Spleen (tissue), 11 donors: ENCODE results near the gene MCRS1. TPM values are rescaled to one million over a fixed set of nuclear protein-coding genes. Genes with fewer than 3 reads are reported as not detected.

Experiments used
- DNase-seq: peaks from one replicate; pipeline ENCODE4 v3.0.0-alpha.2; 2020
- H3K27ac ChIP-seq, 8 donors: fragments of 200-600 bp; sonication (generic) in 7 of 8; 1 replicate in 4 of 8; 2 replicates in 4 of 8; pipeline versions ENCODE4 v1.5.0 to v1.8.0; 2016 to 2021; ENCODE audit warnings: inconsistent platforms in 4 of 8, mild to moderate bottlenecking in 4 of 8, moderate library complexity in 1 of 8
- H3K27me3 ChIP-seq, 7 donors: fragments of 200-600 bp; sonication (generic) in 6 of 7; replicated peaks in 1 of 7; 1 replicate in 4 of 7; 2 replicates in 3 of 7; pipeline versions ENCODE4 v1.5.0 to v1.8.0; 2016 to 2021; ENCODE audit warnings: inconsistent platforms in 3 of 7, mild to moderate bottlenecking in 1 of 7
- H3K36me3 ChIP-seq, 6 donors: fragments of 200-600 bp; sonication (generic) in 5 of 6; 1 replicate in 4 of 6; 2 replicates in 2 of 6; pipeline versions ENCODE4 v1.5.0 to v1.8.0; 2016 to 2021; ENCODE audit warnings: inconsistent platforms in 2 of 6
- H3K4me1 ChIP-seq, 6 donors: fragments of 200-600 bp; sonication (generic) in 5 of 6; 1 replicate in 3 of 6; 2 replicates in 3 of 6; pipeline versions ENCODE4 v1.5.0 to v1.8.0; 2016 to 2021; ENCODE audit warnings: inconsistent platforms in 3 of 6
- H3K4me3 ChIP-seq, 8 donors: fragments of 200-600 bp; sonication (generic) in 7 of 8; 1 replicate in 4 of 8; 2 replicates in 4 of 8; pipeline versions ENCODE4 v1.5.0 to v1.8.0; 2016 to 2021; ENCODE audit warnings: inconsistent platforms in 4 of 8, mild to moderate bottlenecking in 4 of 8, moderate library complexity in 2 of 8
- H3K9me3 ChIP-seq, 8 donors: fragments of 200-600 bp; sonication (generic) in 7 of 8; 1 replicate in 4 of 8; 2 replicates in 4 of 8; pipeline versions ENCODE4 v1.5.0 to v1.8.0; 2016 to 2021; ENCODE audit warnings: inconsistent platforms in 4 of 8
- CTCF ChIP-seq, 11 experiments: fragments of 200-600 bp in 7 of 11; fragments of 450-650 bp in 4 of 11; sonication (generic) in 4 of 11; IDR thresholded peaks in 8 of 11; conservative IDR thresholded peaks in 3 of 11; 1 replicate in 7 of 11; 2 replicates in 4 of 11; pipeline versions ENCODE4 v1.4.0 to v1.8.0; 2016 to 2021; ENCODE audit warnings: antibody characterized with exemption in 11 of 11, inconsistent platforms in 4 of 11, mild to moderate bottlenecking in 1 of 11
- POLR2A ChIP-seq, 3 donors: fragments of 450-650 bp; IDR thresholded peaks; one replicate each; pipeline ENCODE4 v1.5.1; 2017; ENCODE audit warnings: antibody characterized with exemption in 3 of 3, mild to moderate bottlenecking in 1 of 3
- POLR2AphosphoS5 ChIP-seq, 3 donors: sonication (generic); formaldehyde crosslinking; IDR thresholded peaks; one replicate each; pipeline ENCODE4 v1.5.1; 2017; ENCODE audit warnings: antibody characterized with exemption in 3 of 3
- WGBS, 5 donors: extraction: QIAGEN DNeasy Blood & Tissue Kit in 3 of 5; methylation state at CpG; one replicate each; pipeline versions ENCODE4 v1.1.5 to v1.1.7; 2013 to 2018; 5-methylcytosine and 5-hydroxymethylcytosine counted together
- intact Hi-C: fragments of 100-400 bp; cut with DNase I; formaldehyde crosslinking; loops from one replicate; pipeline ENCODE4 v1.15.0; 2023; ENCODE audit warnings: low total_unique reads
- polyA plus RNA-seq, 3 donors: library from polyadenylated mRNA; stranded (reverse); fragments of 200-250 nt; gene quantifications; one replicate each; pipeline ENCODE4 v1.2.1, GENCODE V29; 2013
- total RNA-seq, 7 donors: library from RNA; depleted of rRNA in 3 of 7; stranded (reverse); fragments of >200 nt in 3 of 7; fragmentation: NEBNext Ultra II Directional in 4 of 7; extraction: Animal tissue kit (Norgen Biotek cat#: 25700) in 4 of 7; gene quantifications; one replicate each; pipeline versions ENCODE4 v1.1.0 to v1.2.1, GENCODE V29; 2016 to 2021
- donor health status: healthy with polysubstance abuse.
- donor health status: DM: no; HTN: no; CAD: no; lungs with moderate emphysema.
- donor health status: DM: no; HTN: no; CAD: no.
- donor health status: Bipolar disorder and iron deficiency.
- donor health status: healthy.
- donor health status: DM: no; HTN: no; CAD: no.
- donor health status: DM: yes; HTN: yes; CAD: no.

The MCRS1 gene
- total and polyA plus RNA-seq, 10 donors: 44.1 to 64.7 (median 54.3) TPM

- H3K9me3 ChIP-seq: no peaks in the 10 kb centered on the region
- intact Hi-C loops: no loop called here
- no peaks in the 10 kb centered on the region for H3K36me3 ChIP-seq
- DNase-seq: peak; percentile 65
- H3K4me1 ChIP-seq: peaks cover 2 to 30% (median 22%) of the 10 kb centered on the region in 6 donors
- H3K4me3 ChIP-seq: no peak overlapping the region
- no peak for TF ChIP-seq POLR2A (IDR thresholded peaks at IDR 0.05)
- no peak for TF ChIP-seq CTCF (IDR thresholded peaks at IDR 0.05 in 8 of 11, conservative IDR thresholded peaks at IDR 0.05 in 3 of 11)
- no peak for TF ChIP-seq POLR2AphosphoS5 (IDR thresholded peaks at IDR 0.05)
- H3K27me3 ChIP-seq: peaks cover 0 to 78% (median 27%) of the 10 kb centered on the region in 7 donors
- H3K27ac ChIP-seq: no peak overlapping the region
- WGBS, 5 donors: 93 to 97% (median 96%) methylated on average over 10 to 15 of the region's 15 CpGs
Measured at GRCh38 chr12:49542592-49543160, 25.3 kb downstream of the MCRS1 start.

GRCh38 chr12:49541911-49542505 lies 25.9 kb downstream of the MCRS1 start:
- intact Hi-C loops: no loop called here
- Histone ChIP-seq H3K4me1 (peaks cover 4 to 36% (median 27%) of the 10 kb centered on the region in 6 donors), H3K27ac (no peak overlapping the region), H3K9me3 (no peaks in the 10 kb centered on the region), H3K36me3 (no peaks in the 10 kb centered on the region), H3K27me3 (peaks cover 0 to 78% (median 29%) of the 10 kb centered on the region in 7 donors), H3K4me3 (no peak overlapping the region)
- TF ChIP-seq CTCF (IDR thresholded peaks at IDR 0.05 in 8 of 11, conservative IDR thresholded peaks at IDR 0.05 in 3 of 11): no peak
- TF ChIP-seq POLR2AphosphoS5 (IDR thresholded peaks at IDR 0.05): no peak
- no peak for TF ChIP-seq POLR2A (IDR thresholded peaks at IDR 0.05)
- WGBS, 5 donors: 67 to 90% (median 82%) methylated on average over 7 of the region's 7 CpGs
- peak; percentile 49 for DNase-seq

- H3K4me3 ChIP-seq: no peak overlapping the region
- peak; percentile 68 for DNase-seq
- WGBS, 5 donors: 88 to 92% (median 89%) methylated on average over 18 of the region's 18 CpGs
- TF ChIP-seq POLR2AphosphoS5 (IDR thresholded peaks at IDR 0.05): no peak
- no peak for TF ChIP-seq POLR2A (IDR thresholded peaks at IDR 0.05)
- no peak for TF ChIP-seq CTCF (IDR thresholded peaks at IDR 0.05 in 8 of 11, conservative IDR thresholded peaks at IDR 0.05 in 3 of 11)
- intact Hi-C loops: no loop called here
- H3K27me3 ChIP-seq: peaks cover 0 to 78% (median 30%) of the 10 kb centered on the region in 7 donors
- H3K4me1 ChIP-seq: peaks cover 4 to 43% (median 28%) of the 10 kb centered on the region in 6 donors
- H3K9me3 ChIP-seq: no peaks in the 10 kb centered on the region
- H3K27ac ChIP-seq: no peak overlapping the region
- no peaks in the 10 kb centered on the region for H3K36me3 ChIP-seq
Measured at GRCh38 chr12:49541140-49541861, 26.6 kb downstream of the MCRS1 start.
